Stomach (tissue), 4 donors: ENCODE results near the gene ZNF208.

Experiments
- POLR2A ChIP-seq, 4 donors: fragments of 450-650 bp; IDR thresholded peaks; one replicate each; pipeline ENCODE4 v1.6.1; 2016; ENCODE audit warnings: antibody characterized with exemption in 4 of 4, control low read depth in 2 of 4, mild to moderate bottlenecking in 1 of 4, moderate library complexity in 1 of 4
- POLR2AphosphoS5 ChIP-seq, 3 donors: sonication (generic); formaldehyde crosslinking; IDR thresholded peaks; one replicate each; pipeline ENCODE4 v1.6.1; 2016; ENCODE audit warnings: antibody characterized with exemption in 3 of 3
- TF ChIP-seq, protein P1 (sequence below), 7 experiments: fragments of 450-650 bp in 4 of 7; fragments of 200-600 bp in 3 of 7; sonication (generic) in 3 of 7; IDR thresholded peaks; one replicate each; pipeline ENCODE4 v1.5.1; 2016 to 2019; ENCODE audit warnings: antibody characterized with exemption in 7 of 7, control low read depth in 2 of 7, mild to moderate bottlenecking in 1 of 7

DNA sequence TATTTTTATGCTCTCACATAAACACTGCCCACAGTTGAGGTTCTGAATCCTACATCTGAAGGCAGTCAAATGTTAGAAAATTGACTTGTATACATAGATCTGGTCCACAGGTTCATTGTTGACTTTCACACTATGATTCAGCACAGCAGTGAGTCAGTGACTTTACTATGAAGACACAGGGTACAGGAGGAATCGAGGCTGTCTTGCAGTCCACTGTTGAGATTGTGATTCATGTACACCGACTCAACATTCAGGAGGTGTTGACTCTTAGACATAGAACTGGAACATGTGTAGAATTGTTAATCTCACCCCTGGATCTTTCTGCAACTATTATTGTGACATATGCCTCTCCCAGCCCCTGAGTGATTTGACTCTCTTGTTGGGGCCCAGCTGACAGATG lies 100.4 kb downstream of the ZNF208 start:
- TF ChIP-seq, protein P1, sequence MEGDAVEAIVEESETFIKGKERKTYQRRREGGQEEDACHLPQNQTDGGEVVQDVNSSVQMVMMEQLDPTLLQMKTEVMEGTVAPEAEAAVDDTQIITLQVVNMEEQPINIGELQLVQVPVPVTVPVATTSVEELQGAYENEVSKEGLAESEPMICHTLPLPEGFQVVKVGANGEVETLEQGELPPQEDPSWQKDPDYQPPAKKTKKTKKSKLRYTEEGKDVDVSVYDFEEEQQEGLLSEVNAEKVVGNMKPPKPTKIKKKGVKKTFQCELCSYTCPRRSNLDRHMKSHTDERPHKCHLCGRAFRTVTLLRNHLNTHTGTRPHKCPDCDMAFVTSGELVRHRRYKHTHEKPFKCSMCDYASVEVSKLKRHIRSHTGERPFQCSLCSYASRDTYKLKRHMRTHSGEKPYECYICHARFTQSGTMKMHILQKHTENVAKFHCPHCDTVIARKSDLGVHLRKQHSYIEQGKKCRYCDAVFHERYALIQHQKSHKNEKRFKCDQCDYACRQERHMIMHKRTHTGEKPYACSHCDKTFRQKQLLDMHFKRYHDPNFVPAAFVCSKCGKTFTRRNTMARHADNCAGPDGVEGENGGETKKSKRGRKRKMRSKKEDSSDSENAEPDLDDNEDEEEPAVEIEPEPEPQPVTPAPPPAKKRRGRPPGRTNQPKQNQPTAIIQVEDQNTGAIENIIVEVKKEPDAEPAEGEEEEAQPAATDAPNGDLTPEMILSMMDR (IDR thresholded peaks at IDR 0.05), result no peak
- no peak for TF ChIP-seq POLR2A (IDR thresholded peaks at IDR 0.05)
- no peak for TF ChIP-seq POLR2AphosphoS5 (IDR thresholded peaks at IDR 0.05)
